Measurements from ENCODE around the gene OR6B1.

The OR6B1 gene

DNA sequence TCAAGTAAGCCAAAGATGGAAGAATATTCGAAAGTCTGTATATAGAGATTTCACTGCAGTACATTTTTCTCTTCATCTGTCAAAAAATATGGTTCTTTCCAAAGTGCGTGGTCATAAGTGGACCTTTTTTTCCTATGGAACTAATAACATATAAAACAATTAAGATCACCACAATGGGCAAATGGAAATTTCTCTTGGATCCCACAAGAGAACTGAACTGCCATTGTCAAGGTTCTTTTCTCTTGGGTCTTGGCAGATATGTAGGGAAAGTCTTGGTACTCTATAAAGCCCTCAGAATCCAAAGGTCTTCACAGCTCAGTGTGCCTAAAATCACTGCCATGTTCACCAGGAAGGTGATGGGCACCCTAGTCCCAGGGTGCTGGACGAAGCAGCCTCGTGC lies at the start of gene OR6B1:
TSS of gene OR6B1 (plus strand) at position 301 of the 400 bp plus-strand sequence. CDS start 3,677 bp downstream, outside the sequence.
- DNase-seq = no peak

DNA sequence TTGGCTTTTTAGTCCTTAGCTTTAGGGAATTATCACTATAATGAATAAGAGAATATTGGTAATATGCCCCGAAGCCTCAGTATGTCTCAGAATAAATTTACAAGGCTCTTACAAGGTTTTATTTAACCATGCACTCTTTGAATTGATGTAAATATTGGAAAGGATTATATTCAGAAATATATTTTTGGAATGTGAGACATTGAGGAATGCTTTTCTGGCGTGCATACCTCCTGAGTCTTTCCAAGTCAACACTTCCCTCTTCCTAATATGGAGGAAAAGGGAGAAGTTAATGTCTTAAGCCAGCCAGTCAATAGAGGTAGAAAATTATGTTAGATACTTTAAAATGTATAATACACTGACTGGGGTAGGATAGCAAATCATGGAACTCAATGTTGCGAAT lies 46.7 kb upstream of the OR6B1 start:
- DNase-seq = no peak

DNA sequence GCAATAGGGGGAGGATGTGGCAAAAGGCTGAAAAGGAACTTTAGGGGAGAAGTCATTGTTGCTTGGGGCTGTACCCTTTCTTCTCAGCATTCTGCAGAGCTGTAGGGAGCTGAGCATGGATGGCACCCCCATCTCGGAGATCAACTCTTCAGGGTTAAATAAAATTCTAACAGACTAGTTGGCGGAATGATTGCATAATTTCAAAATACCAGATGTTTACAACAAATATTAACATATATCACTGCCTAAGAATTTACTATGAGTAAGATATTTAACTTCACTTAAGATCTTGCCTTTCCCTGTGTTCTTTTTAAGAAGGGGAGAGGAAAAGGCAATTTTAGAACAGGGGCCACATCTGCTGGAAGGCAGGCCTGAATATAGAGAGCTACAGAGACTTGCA lies 46.0 kb upstream of the OR6B1 start:
- DNase-seq = no peak

DNA sequence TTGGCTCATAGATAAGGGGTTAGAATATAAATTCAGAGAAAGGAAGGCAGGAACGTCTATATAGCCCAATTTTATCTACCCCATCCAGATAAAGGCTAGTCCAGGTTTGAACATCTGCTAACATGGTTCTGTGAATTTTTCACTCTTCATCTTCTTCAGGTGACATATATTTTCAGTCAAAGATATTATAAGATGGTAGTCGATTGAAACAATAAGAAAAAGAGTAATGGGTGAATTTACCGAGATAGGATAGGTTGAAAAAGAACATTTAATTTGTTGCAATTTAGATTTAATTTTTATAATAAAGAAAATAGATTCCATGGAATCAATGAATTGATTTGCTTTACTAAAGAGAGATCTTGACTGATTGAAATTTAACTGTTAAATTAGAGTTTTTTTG lies 45.6 kb upstream of the OR6B1 start, which contains the start of gene OR2F1:
TSS of gene OR2F1 (plus strand) at position 301 of the 400 bp plus-strand sequence. CDS start 5,127 bp downstream, outside the sequence.
- DNase-seq = no peak

DNA sequence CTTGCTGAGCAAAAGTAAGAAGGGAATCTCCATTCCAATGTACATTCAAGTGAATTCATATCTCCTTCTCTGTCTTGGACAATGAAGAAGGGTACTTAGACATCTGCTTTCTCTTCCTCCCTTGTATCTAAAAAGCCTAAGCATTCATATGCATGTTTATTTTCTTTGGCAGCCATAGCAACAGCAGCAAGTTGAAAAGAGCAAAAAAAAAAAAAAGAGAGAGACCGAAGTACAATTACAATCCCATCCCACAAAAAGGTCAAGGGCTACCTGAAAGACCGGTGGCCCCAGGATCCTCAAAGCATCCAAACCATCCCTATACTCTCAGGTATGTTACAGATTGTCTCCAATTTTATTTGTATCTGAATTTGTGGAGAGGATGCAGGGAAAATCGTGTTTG lies 41.3 kb upstream of the OR6B1 start:
- no peak for DNase-seq

DNA sequence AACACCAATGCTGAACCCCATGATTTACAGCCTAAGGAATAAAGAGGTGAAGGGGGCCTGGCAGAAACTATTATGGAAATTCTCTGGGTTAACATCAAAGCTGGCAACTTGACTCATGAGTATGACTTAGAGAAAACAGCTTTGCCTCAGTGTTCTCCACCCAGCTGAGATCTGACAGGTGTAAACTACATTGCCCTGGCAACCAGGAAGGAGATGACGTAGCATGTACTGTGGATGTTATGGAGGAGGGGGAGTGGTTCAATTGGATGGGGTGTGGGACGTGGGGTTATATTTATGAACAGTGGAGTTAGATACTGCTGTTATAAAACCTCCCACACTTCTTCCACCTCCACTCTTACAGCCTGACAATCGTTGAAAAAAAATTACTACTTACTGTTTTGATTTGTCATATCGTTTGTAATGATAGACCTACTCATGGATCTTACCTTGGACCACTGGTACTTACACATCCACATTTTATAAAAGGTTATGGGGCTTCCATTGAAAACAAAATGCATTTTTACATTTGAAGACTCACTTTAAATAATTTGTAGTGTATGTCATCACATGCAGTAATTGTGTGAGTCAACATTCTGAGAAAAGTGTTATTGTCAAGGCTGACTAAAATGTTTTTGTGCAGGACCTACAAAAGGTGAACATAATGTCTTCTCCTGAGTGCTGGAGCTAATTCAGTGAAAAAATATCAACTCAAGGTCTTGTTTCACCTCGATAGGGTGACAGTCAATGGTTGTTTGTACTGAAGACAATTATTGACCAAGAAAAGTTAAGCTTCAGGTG lies 39.1 kb upstream of the OR6B1 start:
- no peak for DNase-seq

DNA sequence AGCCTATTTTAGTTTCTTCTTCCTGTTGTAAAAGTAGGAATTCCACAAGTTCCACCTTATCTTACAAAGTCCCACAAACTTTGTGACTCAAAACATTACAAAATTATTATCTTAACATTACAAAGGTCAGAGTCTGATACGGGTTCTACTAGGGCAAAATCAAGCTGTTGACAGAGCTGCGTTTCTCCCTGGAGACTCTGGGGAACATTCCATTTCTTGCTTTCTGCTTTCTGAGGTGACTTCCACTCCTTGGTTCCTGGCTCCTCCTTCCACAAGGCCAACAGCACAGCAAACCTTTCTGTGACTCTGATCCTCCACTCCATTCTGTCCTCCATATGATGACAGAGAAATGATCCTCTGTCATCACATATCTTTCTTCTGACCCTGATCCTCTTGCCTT lies 34.8 kb upstream of the OR6B1 start:
- no peak for DNase-seq

DNA sequence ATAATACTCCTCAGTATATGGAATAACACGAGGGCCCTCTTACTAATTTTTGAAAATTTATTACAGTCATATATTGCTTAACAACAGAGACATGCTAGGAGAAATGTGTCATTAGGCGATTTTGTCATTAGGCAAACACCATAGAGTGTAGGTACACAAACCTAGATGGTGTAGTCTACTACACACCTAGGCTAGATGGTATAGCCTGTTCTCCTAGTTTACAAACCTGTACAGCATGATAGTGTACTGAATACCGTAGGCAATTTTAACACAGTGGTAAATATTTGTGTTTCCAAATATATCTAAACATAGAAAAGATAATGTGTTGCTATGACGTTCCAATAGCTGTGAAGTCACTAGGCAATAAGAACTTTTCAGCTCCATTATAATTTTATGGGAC lies 32.7 kb upstream of the OR6B1 start:
- DNase-seq = no peak

DNA sequence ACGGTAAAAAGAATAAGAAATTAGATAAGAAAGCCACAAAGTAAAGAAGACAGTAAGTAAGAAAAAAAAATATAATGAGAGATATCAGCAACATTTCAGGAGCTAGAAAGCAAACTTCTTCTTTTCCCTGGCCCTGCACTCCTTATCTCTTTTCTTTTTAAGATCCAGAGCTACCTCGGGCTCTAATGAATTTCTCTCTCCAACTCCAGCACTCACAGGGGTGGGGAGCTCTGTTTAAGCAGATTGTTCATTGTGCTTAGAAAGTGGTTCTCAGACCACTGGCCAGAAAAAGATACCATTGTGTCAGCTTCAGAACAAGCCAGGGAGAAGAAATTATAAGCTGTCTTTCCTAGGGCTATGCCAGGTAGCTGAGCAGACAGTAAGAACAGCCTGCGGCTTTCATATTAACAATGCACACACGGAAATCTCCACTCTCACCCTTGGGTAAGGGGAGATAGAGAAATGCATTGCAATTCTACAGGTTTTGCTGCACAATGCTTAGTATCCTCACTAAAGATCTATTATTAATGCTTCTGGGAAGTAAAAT lies 26.2 kb upstream of the OR6B1 start:
- DNase-seq = no peak

DNA sequence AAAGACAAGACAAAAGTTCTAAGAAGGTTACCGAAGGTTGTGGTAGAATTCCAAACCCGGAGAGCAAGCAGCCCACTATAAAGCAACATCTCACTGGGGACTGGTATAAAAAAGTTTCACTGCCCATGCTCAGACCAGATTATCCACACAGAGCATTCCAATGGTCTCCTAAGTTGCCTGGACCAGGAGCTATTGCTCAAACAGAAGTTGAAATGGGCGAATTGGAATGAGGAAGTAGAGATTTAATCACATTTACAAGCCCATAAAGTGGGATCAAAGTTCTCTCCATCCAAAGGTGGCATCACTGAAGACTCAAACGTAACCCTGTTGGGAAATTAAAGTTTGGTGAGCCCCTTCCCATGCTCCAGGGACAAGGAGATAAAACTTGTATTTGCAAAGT lies 25.7 kb upstream of the OR6B1 start:
- no peak for DNase-seq

DNA sequence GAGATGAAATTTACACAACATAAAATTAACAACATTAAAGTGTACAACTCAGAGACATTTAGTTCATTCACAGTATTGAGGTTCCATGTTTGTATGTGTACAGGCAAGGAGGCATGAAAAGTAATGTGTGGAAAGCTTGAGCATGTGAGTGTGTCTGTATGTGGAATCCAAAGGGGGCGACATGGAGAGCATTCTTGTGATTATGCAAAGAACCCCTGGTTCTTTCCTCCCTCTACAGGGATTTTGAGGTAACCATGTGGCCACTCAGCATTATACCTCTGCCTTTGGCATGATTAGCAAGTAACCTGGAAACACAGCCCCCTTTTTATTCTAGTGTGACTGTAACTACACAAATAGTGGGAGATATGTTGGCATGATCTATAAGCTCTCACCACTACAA lies 24.5 kb upstream of the OR6B1 start:
- DNase-seq = no peak

DNA sequence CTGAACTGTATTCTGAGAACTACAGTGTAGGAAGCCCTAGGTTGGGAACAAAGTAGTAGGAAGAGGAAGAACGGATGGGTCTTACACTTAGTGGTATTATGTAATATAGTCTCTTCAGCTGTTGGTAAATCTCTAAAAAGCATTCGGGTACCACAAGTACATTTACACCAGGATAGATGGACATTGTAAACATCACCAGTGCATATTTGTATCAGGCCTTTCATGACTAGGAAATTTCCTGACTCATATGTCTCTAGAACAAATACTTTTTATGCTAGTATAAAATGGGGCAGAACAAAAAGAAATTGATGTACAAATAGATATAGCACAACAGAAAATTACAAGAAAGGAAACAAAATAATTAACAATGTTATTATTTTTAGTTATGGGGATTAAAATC lies 21.5 kb upstream of the OR6B1 start:
- DNase-seq = no peak

DNA sequence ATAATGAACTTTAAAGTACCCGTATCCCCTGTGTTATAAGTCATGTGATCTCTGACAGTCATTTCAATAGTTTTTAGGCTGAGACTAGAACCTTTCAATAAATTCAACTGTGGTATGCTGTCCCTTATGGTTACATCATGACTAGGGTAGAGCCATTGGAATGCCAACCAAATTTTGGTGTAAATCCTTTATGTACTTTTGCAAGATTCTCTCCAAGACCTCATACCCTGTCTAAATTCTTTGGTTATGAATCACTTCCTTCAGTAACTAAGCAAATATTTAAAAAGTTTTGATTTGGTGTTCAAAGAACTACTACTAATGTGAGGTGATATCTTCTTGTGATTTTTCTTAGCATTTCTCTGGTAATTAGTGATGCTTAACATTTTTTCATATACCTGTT lies 20.8 kb upstream of the OR6B1 start:
- DNase-seq = no peak

DNA sequence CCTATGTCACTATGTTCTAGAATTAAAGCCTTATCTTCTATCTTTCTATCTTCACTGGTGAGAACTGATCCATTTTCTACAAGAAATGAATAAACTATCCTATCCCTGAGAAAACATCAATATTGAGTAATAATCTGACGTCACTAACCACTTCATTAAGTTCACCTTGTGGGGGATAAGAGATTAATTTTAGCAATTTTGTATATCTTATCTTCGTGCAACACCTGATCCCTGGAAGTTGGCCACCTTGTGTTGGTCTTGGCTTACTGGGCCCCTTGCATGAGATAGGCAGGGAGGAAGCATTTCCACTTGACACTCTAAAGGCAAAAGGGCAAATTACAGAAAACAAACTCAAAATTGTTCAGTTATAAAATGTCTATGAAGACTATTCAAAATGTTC lies 20.1 kb upstream of the OR6B1 start:
- no peak for DNase-seq

DNA sequence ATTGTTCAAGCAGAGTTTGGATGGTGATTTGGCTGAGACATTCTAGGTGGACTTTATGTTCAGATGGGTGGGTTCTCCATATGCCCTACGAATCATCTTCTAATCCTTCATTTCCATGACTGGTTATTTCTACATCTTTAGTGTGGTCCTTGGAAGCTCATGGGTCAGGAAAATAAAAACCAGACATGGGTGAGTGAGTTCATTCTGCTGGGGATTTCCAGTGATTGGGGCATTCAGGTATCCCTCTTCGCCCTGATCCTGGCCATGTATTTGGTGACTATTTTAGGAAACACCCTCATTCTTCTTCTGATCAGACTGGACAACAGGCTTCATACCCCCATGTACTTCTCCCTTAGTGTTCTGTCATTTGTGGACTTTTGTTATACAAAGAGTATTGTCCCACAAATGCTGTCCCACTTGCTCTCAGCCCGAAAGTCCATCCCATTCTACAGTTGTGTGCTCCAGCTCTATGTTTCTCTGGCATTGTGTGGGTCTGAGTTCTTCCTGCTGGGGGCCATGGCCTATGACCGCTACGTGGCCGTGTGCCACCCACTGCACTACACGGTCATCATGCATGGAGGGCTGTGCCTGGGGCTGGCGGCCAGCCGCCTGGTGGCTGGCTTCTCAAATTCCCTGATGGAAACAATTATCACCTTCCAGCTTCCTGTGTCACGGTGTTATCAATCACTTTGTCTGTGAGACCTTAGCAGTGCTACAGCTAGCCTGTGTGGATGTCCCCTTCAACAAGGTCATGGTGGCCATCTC lies 19.2 kb upstream of the OR6B1 start:
- no peak for DNase-seq

DNA sequence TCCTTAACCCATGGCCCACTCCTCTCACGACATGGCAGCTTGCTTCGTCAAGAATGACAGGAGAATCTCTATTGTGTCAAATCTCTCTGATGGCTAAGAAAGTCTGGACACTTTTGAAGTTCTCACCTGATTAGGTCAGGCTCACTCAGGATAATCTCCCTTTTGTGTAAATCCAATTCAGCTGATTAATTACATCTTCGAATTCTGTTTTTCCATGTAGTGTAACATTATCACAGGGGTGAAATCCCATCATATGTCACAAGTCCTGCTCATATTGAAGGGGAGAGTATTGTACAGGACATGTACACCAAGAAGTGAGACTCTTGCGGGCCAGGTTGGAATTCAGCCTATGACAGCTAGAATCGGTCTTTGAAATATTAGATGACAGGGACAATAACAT lies 16.2 kb upstream of the OR6B1 start:
- no peak for DNase-seq

DNA sequence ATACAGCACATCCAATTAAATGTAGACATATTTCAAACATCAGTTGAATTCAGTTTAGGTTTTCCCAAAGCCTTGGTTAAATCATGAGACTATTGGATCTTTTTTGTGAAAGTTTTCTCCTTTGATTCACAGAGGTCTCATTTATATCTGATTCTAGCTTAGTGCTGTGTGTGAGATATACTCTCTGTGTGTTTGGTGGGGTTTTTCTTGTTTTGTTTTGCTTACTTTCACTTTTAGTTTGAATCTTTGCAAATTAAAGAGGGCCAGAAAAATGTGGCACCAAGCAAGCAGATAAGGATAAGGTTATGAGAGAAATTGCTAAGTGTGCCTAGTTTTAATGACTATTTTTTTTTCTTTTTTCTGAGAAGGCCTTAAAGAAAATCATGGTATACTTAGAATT lies 12.6 kb upstream of the OR6B1 start:
- DNase-seq = no peak

DNA sequence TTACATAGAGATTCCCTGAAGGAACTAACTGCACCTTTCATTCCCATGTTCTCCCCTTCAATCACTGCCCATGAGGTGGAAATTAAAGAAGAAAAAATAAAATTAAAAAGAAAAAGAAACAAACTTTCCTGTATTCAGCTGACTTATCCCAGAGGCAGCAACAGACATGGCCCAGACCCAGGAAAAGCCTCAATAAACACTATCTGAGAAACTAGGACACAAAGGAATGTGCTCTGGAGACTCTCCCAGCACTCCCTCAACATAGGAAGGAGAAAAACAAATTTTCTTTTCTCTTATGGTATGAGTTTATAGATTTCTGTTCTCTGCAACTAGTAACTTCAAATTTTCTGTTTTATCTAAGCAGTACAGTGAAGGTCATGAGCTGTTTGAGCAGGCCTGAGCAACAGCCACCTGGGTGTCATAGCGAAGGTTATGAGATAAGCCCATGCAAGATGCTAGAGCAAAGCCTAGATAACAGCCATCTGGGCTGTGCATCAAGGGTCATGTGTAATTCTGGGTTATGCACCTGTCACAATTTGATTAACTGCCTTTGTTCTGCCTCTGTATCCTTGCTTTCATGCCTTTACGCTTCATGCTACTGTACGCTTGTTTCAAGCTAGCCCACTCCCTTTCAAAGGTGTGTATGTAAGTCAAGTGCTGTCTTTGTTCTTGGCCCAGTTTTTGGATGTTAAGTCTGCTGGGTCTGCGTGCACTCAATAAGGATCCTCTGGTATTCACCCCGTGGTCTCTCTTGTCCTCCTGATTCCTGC lies 11.0 kb upstream of the OR6B1 start:
- DNase-seq = no peak

DNA sequence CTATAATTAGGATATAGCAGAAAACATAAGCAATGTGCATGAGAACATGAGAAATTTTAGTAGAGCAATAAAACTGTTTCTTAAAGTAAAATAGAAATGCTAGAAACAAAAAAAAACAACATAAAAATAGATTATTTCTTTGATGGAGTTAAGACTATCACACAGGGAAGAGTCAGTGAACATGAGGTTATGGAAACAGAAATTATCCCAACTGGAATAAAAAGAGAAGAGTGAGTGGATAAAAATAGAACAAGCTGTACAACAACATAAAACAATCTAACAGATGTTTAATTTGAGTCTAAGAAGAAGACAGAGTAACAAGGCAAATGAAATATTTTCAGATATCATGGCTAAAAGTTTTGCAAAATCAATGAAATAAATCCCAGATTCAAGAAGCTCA lies 7.5 kb upstream of the OR6B1 start:
- DNase-seq = no peak

DNA sequence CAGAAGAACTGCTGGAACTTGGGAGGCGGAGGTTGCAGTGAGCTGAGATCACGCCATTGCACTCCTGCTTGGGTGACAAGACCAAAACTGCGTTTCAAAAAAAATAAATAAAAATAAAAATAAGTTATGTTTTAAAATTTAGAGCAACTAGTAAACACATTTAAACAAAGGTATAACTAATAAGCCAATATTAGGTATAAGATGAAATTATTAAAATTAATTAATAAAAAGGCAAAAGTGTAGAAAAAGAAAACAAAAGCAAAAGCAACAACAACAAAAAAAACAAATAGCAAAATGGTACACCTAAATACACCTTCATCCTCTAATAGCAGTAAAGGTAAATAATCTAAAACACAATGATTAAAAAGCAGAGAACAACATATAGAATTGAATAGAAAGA lies 6.2 kb upstream of the OR6B1 start:
- no peak for DNase-seq

DNA sequence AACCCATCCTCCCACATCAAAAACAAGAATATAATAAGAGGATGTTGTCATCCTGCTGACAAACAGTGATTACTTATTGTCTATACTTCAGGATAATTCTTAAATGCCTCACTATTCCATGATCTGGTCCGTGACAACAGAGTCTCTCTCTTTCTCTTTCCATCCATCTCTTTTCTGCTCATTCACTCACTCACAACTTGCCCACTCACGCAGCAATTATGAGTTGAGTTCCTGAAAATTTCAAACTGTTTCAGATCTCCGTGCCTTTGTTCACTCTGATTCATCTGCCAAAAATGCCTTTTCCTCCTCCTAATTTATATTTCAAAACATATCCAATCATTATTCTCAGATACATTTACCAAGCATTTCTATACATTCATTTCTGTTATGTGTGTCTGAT lies 1.4 kb downstream of the OR6B1 start:
- no peak for DNase-seq

DNA sequence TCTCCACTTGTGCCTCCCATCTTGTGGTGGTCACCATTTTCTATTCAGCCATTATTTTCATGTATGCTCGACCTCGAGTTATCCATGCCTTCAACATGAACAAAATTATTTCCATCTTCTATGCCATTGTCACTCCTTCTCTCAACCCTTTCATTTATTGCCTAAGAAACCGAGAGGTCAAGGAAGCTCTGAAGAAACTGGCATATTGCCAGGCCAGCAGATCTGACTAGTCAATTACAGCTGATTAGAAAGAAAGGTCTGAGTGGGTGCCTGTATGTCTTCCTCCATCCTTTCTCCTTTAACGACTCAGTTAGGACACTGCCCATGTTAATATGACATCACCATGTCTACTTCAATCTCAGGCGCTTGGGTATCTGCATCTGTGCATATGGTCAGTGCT lies 4.6 kb downstream of the OR6B1 start:
- no peak for DNase-seq

DNA sequence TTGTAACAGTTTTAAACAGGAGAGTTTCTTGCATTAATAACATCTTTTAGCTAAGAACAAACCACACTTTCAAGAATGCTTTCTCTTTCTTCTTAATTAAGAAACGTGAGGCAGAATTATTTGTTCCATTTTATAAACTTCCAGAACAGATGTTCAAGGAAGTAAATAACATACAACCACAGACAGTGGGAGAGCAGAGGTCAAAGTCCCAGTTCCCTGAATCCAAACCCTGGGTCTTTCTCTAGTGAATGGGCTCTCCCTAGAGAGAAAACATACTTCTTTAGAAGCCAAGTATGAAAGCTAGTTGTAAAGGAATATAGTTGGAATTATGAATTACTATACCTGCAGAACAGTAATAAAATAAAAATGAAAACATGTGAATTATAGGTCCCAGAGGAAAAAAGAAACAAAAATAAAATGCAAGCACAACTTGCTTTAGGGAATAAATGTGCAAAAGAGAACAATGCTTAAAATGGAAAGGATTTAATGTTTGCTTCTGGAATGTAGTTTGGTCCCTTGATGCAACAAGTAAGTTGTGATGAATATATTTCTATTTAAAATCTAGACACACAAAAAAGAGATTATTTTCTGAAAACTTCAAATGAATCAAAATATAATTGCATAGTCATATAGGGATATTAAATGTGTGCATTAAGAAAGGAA lies 6.0 kb downstream of the OR6B1 start:
- DNase-seq = no peak
